Vagina (tissue), 2 donors: ENCODE measurements around the gene ARHGDIB.

Experiments
- CTCF ChIP-seq, 3 experiments: fragments of 450-650 bp in 2 of 3; fragments of 200-600 bp in 1 of 3; sonication (generic) in 1 of 3; IDR thresholded peaks; one replicate each; pipeline ENCODE4 v1.5.1; 2017 to 2019; ENCODE audit warnings: antibody characterized with exemption in 3 of 3, mild to moderate bottlenecking in 2 of 3, moderate library complexity in 2 of 3
- POLR2A ChIP-seq, 2 donors: fragments of 450-650 bp; IDR thresholded peaks; one replicate each; pipeline ENCODE4 v1.6.1; 2017; ENCODE audit warnings: antibody characterized with exemption in 2 of 2, mild to moderate bottlenecking in 2 of 2, moderate library complexity in 2 of 2

GRCh38 chr12:15000575-15000974 lies 39.2 kb upstream of the ARHGDIB start:
- TF ChIP-seq CTCF (IDR thresholded peaks at IDR 0.05): no peak
- TF ChIP-seq POLR2A (IDR thresholded peaks at IDR 0.05): no peak
